Common myeloid progenitor, CD34-positive (primary cell): ENCODE measurements around the gene CTNNA2.

Source experiments
- CTCF ChIA-PET: fragments of 350-600 bp; sonication (Branson Sonifier 250); formaldehyde crosslinking; loops from one replicate; lab custom pipeline; 2021; ENCODE audit warnings: antibody characterized with exemption; lab: Charles Lee
- POLR2A ChIA-PET: fragments of 350-600 bp; sonication (Branson Sonifier 250); formaldehyde crosslinking; loops from one replicate; lab custom pipeline; 2021; ENCODE audit warnings: antibody characterized with exemption; lab: Charles Lee
- DNase-seq, 3 donors: peaks; one replicate each; pipeline versions ENCODE4 v3.0.0 to v3.0.0-alpha.2; 2013
- H3K27ac ChIP-seq, 2 experiments: 1 replicate in 1 of 2; 2 replicates in 1 of 2; pipeline ENCODE4 v1.7.0; 2013; ENCODE audit warnings: inconsistent platforms in 2 of 2, low read length in 2 of 2, mild to moderate bottlenecking in 2 of 2, low read depth in 1 of 2, moderate library complexity in 1 of 2; ENCODE audit not compliant: severe bottlenecking in 2 of 2, insufficient read depth in 1 of 2, poor library complexity in 1 of 2
- H3K27me3 ChIP-seq, 5 experiments: replicated peaks in 2 of 5; 1 replicate in 3 of 5; 2 replicates in 2 of 5; pipeline versions ENCODE4 v1.6.1 to v1.7.0; 2013; ENCODE audit warnings: low read length in 4 of 5, mild to moderate bottlenecking in 2 of 5, moderate library complexity in 2 of 5, inconsistent platforms in 1 of 5; ENCODE audit not compliant: insufficient read depth in 5 of 5, control insufficient read depth in 4 of 5
- H3K36me3 ChIP-seq, 4 experiments: 1 replicate in 2 of 4; 2 replicates in 2 of 4; pipeline versions ENCODE4 v1.6.1 to v1.7.0; 2013; ENCODE audit warnings: low read length in 3 of 4, control low read depth in 1 of 4, mild to moderate bottlenecking in 1 of 4; ENCODE audit not compliant: control insufficient read depth in 4 of 4, insufficient read depth in 4 of 4
- H3K4me1 ChIP-seq, 4 experiments: 1 replicate in 3 of 4; 2 replicates in 1 of 4; pipeline versions ENCODE4 v1.6.1 to v1.7.1; 2013; ENCODE audit warnings: low read length in 3 of 4, mild to moderate bottlenecking in 3 of 4, control low read depth in 1 of 4, inconsistent platforms in 1 of 4, moderate library complexity in 1 of 4; ENCODE audit not compliant: control insufficient read depth in 4 of 4, insufficient read depth in 4 of 4; ENCODE audit errors: control extremely low read depth in 1 of 4
- H3K4me3 ChIP-seq, 7 experiments: 1 replicate in 4 of 7; 2 replicates in 3 of 7; pipeline versions ENCODE4 v1.5.1 to v1.7.0; 2013; ENCODE audit warnings: mild to moderate bottlenecking in 7 of 7, low read length in 6 of 7, moderate library complexity in 6 of 7, inconsistent platforms in 2 of 7, low read depth in 2 of 7, control low read depth in 1 of 7; ENCODE audit not compliant: insufficient read depth in 4 of 7, control insufficient read depth in 1 of 7; ENCODE audit errors: extremely low read depth in 1 of 7
- H3K9me3 ChIP-seq, 5 experiments: 1 replicate in 4 of 5; 2 replicates in 1 of 5; pipeline versions ENCODE4 v1.6.1 to v1.7.1; 2013; ENCODE audit warnings: low read length in 4 of 5, mild to moderate bottlenecking in 2 of 5, inconsistent platforms in 1 of 5, low read depth in 1 of 5, moderate library complexity in 1 of 5; ENCODE audit not compliant: control insufficient read depth in 4 of 5, insufficient read depth in 2 of 5; ENCODE audit errors: control extremely low read depth in 1 of 5
- WGBS: methylation state at CpG from one replicate; pipeline ENCODE4 v1.1.5; 2013; ENCODE audit not compliant: insufficient coverage; 5-methylcytosine and 5-hydroxymethylcytosine counted together

The CTNNA2 gene

GRCh38 chr2:79793006-79793405 is 280.2 kb downstream of the CTNNA2 start:
- POLR2A ChIA-PET, result no interaction called here
- H3K4me3 ChIP-seq, result no peak overlapping the region
- H3K27me3 ChIP-seq, result no peaks in the 10 kb centered on the region
- H3K9me3 ChIP-seq, result peaks cover 0 to 3% (median 0%) of the 10 kb centered on the region in 5 experiments
- H3K36me3 ChIP-seq, result no peaks in the 10 kb centered on the region
- DNase-seq, result no peak
- CTCF ChIA-PET, result no interaction called here
- no peaks in the 10 kb centered on the region for H3K4me1 ChIP-seq
- WGBS, result 100% methylated on average over 3 of the region's 3 CpGs
- H3K27ac ChIP-seq, result no peak overlapping the region

GRCh38 chr2:79796641-79797040 is 283.8 kb downstream of the CTNNA2 start:
- CTCF ChIA-PET, result no interaction called here
- H3K27ac ChIP-seq, result no peak overlapping the region
- 80% methylated on average over 2 of the region's 2 CpGs for WGBS

GRCh38 chr2:79798776-79799175 is 285.9 kb downstream of the CTNNA2 start:
- Histone ChIP-seq H3K36me3 (no peaks in the 10 kb centered on the region), H3K4me3 (no peak overlapping the region), H3K9me3 (no peaks in the 10 kb centered on the region), H3K4me1 (no peaks in the 10 kb centered on the region), H3K27me3 (no peaks in the 10 kb centered on the region), H3K27ac (no peak overlapping the region)
- ChIA-PET POLR2A (no interaction called here), CTCF (interaction anchor here (0.6 kb wide), 1 partner anchor 14 kb away, joined by 3 read pairs; no protein-coding TSS in a partner anchor)
- no peak for DNase-seq
- WGBS, result 100% methylated on average over 1 of the region's 3 CpGs

More at GRCh38 chr2:79796641-79797040, 283.8 kb downstream of the CTNNA2 start:
- no peaks in the 10 kb centered on the region for H3K27me3 ChIP-seq
- H3K36me3 ChIP-seq, result no peaks in the 10 kb centered on the region
- no peaks in the 10 kb centered on the region for H3K9me3 ChIP-seq
- DNase-seq, result no peak
- H3K4me3 ChIP-seq, result no peak overlapping the region
- POLR2A ChIA-PET, result no interaction called here
- no peaks in the 10 kb centered on the region for H3K4me1 ChIP-seq

- H3K27me3 ChIP-seq, result no peaks in the 10 kb centered on the region
- H3K4me3 ChIP-seq, result no peak overlapping the region
- POLR2A ChIA-PET, result no interaction called here
- H3K27ac ChIP-seq, result no peak overlapping the region
- no peaks in the 10 kb centered on the region for H3K4me1 ChIP-seq
- H3K9me3 ChIP-seq, result no peaks in the 10 kb centered on the region
- no peak for DNase-seq
- no peaks in the 10 kb centered on the region for H3K36me3 ChIP-seq
- CTCF ChIA-PET, result no interaction called here
These were observed 286.9 kb downstream of the CTNNA2 start for GRCh38 chr2:79799729-79800128.

GRCh38 chr2:79801082-79801481 is 288.2 kb downstream of the CTNNA2 start:
- H3K27me3 ChIP-seq, result no peaks in the 10 kb centered on the region
- no peak overlapping the region for H3K27ac ChIP-seq
- H3K9me3 ChIP-seq, result no peaks in the 10 kb centered on the region
- DNase-seq, result no peak
- CTCF ChIA-PET, result no interaction called here
- H3K36me3 ChIP-seq, result no peaks in the 10 kb centered on the region
- WGBS, result 80% methylated on average over 2 of the region's 3 CpGs
- no peaks in the 10 kb centered on the region for H3K4me1 ChIP-seq
- H3K4me3 ChIP-seq, result no peak overlapping the region
- POLR2A ChIA-PET, result no interaction called here

- no peak for DNase-seq
- no peak overlapping the region for H3K27ac ChIP-seq
- H3K27me3 ChIP-seq, result no peaks in the 10 kb centered on the region
- H3K4me3 ChIP-seq, result no peak overlapping the region
- H3K36me3 ChIP-seq, result no peaks in the 10 kb centered on the region
- 80% methylated on average over 3 of the region's 4 CpGs for WGBS
- no peaks in the 10 kb centered on the region for H3K9me3 ChIP-seq
- POLR2A ChIA-PET, result no interaction called here
- no peaks in the 10 kb centered on the region for H3K4me1 ChIP-seq
- CTCF ChIA-PET, result no interaction called here
These were observed 304.4 kb downstream of the CTNNA2 start for GRCh38 chr2:79817288-79817687.

DNA sequence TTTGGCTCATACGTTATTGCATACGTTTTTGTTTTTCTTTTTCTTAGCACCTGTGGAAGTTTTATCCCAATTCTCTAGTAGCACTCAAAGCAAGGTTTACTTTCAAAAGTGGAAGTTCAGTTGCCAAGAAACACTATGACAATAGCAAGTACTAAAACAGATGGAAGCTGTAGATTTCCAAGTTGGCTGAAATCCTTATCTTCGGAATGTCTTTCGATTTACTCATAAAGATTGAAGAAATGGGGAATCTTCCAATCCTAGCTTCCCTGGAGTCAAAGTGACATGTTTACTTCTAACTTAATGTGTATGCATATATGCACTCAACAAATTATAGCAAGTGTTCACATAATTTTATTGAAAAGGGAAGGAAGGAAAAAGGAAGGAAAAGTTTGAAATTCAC is 307.4 kb downstream of the CTNNA2 start:
- WGBS, result no CpG with 5 or more reads among the region's 4 CpGs
- CTCF ChIA-PET, result no interaction called here
- H3K27me3 ChIP-seq, result no peaks in the 10 kb centered on the region
- no peak overlapping the region for H3K4me3 ChIP-seq
- no peaks in the 10 kb centered on the region for H3K36me3 ChIP-seq
- H3K4me1 ChIP-seq, result no peaks in the 10 kb centered on the region
- no peak for DNase-seq
- H3K9me3 ChIP-seq, result no peaks in the 10 kb centered on the region
- no peak overlapping the region for H3K27ac ChIP-seq
- POLR2A ChIA-PET, result no interaction called here
